ENCODE data around the gene UBXN10.

DNA sequence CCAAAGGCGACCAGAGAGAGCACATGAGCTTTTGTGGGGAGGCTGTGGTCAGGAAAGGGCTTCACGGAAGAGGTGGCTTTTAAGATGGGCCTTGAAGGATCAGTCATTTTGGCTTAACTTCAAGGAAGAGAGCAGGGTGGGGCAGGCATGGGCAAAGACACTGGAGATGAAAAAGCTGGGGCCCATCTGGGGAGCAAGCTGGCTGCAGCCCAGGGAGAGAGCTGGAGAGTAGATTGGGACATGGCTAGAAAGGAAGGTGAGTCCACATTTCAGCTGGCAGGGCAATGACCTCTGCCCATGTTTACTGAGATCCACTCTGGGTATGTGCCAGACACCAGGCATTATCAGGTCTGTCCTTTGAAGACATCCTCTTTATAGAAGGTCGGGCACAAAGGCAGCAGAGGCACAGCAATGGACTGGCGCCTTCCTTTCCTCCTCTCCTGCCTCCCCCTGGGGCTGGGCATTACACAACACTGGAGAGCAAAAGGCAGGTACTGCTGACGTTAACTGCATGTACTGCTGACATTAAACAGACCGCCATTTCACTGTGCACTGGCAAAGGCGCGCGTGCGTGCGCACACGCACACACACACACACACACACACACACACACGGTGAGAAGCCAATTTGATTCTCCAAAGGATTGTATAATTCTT is 2.2 kb upstream of the UBXN10 start:
- TF ChIP-seq CEBPB (IDR thresholded peaks at IDR 0.05; ENCODE audit: low read depth, low read length) (no peak), JUND (IDR thresholded peaks at IDR 0.05; ENCODE audit: low read length) (no peak), SIN3A (conservative IDR thresholded peaks at IDR 0.05 in 1 of 2, IDR thresholded peaks at IDR 0.05 in 1 of 2; ENCODE audit: low read depth in 1 of 2, low read length in 2 of 2) (no peak), YY1 (IDR thresholded peaks at IDR 0.05; ENCODE audit: low read depth, low read length) (no peak)
- TF ChIP-seq, protein P1, sequence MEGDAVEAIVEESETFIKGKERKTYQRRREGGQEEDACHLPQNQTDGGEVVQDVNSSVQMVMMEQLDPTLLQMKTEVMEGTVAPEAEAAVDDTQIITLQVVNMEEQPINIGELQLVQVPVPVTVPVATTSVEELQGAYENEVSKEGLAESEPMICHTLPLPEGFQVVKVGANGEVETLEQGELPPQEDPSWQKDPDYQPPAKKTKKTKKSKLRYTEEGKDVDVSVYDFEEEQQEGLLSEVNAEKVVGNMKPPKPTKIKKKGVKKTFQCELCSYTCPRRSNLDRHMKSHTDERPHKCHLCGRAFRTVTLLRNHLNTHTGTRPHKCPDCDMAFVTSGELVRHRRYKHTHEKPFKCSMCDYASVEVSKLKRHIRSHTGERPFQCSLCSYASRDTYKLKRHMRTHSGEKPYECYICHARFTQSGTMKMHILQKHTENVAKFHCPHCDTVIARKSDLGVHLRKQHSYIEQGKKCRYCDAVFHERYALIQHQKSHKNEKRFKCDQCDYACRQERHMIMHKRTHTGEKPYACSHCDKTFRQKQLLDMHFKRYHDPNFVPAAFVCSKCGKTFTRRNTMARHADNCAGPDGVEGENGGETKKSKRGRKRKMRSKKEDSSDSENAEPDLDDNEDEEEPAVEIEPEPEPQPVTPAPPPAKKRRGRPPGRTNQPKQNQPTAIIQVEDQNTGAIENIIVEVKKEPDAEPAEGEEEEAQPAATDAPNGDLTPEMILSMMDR (IDR thresholded peaks at IDR 0.05; ENCODE audit: control extremely low read depth in 1 of 3, insufficient read depth in 1 of 3, low read depth in 1 of 3, low read length in 3 of 3) = no peak
